HT-29 (cell line): ENCODE data around the gene IL1RL2. TPM values are rescaled to one million over a fixed set of nuclear protein-coding genes. Genes with fewer than 3 reads are reported as not detected.

Source experiments
- DNase-seq: peaks from one replicate; pipeline ENCODE4 v3.0.0-alpha.2; 2015; ENCODE audit warnings: low spot score
- total RNA-seq: library from RNA; depleted of rRNA; stranded (reverse); fragments of >200 nt; shearing (Covaris generic); gene quantifications from 2 replicates; pipeline ENCODE4 v1.2.3, GENCODE V29; 2014; rRNA removed

The IL1RL2 gene
- total RNA-seq, 1 experiment from 2014 or later, result 2.4 TPM

DNA sequence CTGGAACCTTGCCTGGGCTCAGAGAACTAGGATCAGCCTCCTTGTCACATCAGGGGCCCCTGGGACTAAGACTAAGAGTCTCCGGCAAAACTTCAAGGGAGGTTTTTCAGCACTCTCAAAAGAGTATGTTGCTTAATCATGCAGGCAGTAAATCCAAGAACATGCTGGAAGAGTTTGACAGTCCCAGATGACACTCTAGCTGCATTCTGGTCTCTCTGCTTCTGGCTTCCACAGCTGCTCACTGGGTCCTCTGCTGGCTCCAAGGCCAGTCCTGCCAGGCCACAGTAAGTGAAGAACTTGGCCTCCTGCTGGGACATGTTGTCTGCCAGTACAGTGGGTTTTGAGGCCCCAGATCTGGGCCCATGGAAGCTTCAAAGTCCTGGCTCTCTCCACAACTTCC, 79.4 kb downstream of the IL1RL2 start:
- no peak for DNase-seq

DNA sequence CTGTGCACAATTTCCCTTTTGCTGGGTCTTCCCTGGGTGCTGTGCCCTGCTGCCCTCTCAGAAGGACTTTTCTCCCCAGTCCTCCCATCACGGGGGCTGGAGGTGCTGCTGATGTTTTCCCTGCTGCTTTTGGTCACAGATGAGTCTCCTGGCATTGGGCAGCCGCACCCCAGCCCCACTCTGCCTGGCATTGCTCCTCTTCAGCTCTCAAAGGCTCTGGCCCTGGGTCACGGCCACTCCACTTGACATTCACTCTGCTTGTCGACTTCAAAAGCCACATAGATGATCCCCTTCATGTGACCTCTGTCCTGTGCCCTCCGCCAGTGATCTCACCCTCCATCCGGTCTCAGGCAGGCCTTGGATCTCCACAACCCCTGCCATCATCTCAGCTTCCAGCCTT, 81.0 kb downstream of the IL1RL2 start:
- no peak for DNase-seq

DNA sequence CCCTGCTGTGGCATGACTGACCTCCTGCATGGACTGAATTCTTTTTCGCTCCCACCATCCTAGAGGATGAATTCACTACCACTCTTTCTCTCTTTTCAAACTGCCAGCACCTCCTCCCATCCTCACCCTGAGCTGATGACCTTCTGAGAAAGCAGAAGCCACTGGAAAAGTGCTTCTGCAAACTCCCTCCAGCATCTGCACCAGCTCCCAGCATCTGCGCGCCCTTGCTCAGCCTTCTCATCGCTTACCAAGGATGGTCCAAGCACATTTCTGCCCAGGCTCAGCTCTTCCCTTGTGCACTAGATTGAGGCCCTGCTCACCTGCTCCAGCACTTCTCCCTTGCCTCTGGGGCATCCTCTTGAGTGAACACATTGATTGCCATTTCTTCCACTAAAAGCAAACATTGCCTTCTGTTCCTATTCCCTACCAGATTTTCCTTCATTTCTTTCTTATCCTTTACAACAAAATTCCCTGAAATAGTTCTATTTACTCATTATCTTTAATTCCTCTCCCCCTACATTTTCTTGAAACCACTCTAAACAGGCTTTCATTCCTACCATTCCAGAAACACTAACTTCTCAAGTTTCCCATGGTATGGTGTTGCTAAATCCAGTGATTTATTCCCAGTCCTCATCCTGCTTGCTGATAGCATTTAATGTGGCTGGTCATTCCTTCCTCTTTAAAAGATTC, 81.8 kb downstream of the IL1RL2 start:
- no peak for DNase-seq

DNA sequence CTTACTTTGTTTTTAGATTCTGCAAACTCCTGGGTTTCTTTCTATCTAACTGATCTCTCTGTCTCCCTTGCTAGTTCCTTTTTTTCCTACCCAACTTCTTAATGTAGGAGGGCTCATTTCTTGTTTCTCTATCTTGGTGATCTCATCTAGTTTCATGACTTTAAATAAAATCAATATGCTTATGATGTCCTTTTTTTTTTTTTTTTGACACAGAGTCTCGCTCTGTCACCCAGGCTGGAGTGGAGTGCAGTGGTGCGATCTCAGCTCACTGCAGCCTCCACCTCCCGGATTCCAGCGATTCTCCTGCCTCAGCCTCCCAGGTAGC, 82.3 kb downstream of the IL1RL2 start:
- DNase-seq, result no peak

DNA sequence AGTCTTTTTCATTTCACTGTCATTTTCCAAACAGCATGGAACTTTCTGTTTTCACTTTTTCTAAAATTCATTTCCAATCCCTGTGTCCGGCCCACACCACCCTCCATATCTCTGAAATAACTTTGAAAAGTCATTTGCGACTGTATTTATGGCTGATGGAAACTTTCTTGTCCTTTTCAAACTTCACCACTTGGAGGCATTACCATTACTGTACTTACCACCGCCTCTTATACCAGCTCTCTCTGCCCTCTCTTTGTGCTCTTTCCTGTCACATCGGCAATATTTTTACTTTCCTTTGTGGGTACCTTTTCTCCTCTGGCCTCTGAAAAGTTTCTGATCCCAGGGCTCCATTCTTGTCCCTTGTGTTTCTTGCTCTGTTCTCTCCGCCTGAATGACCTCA, 85.0 kb downstream of the IL1RL2 start:
- DNase-seq, result no peak

DNA sequence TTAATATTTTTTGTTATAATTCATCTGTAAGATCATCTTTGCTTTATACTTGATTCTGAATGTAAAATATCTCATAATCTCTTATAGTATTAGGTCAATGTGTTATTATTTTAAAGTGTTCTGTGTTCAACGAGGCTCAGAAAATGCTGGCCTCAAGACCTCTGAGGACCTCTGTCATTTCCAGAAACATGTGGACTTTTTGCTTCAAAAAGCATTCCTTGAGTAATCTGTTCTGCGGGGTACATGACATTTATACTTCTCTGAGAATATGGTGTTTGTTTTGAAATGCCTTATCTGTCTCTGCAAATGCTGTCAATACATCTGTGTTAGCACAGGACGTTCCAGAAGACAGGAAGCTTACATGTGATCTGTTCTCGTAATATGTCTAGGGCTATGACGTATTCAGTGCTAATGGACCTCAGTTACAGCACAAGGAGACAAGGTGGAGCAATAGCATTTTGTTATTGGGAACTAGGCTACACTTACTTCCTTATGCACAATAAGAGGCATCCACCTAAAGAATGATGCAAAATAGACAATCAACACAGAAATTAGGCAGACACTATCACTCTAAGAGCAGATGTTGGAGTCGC, 86.9 kb downstream of the IL1RL2 start:
- DNase-seq, result no peak

DNA sequence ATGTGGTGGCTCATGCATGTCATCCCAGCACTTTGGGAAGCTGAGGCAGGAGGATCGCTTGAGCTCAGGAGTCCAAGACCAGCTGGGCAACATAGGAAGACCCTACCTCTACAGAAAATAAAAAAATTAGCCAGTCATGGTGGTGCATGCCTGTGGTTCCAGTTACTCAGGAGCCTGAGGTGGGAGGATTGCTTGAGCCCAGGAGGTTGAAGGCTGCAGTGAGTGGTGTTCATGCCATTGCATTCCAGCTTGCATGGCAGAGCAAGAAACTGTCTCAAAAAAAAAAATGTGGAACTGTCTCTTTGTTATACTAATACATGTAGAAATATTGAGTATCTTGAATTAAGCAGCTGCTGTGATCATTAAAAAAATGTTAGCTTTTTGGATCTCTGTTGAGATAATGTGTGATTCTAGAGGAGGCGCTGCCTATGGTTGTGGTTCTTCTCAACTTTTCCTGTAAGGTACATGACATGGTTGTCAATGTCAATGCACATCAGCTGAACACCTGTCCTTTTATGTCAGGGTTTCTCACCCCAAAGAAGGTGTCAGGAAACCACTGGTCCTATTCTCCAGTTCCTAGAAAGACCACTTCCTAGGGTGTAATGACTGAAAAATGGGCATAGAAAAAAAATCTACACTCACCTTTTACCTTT, 89.9 kb downstream of the IL1RL2 start:
- DNase-seq, result no peak

DNA sequence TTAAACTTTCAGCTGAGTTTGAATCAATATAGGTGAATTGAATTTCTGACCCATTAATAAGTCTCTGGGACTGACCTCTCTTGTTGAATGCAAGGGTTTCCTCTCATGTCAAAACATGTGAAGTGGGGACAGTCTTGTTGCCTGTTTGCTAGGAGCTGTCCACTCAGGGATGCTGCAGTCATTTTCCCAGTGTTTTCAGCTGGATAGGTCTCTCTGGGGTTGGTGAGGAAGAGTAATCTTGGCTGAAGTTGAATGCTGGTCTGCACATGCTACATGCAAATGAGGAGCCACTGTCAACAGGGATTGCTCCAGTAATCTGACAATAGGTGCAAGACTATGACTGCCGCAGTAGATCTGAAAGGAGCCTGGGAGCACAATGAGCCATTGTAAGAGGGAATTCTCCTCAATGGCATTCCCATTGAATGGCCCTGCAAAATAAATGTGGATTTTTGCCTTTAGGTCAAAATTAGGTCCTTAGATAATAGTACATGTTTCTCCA, 90.4 kb downstream of the IL1RL2 start:
- DNase-seq, result no peak

DNA sequence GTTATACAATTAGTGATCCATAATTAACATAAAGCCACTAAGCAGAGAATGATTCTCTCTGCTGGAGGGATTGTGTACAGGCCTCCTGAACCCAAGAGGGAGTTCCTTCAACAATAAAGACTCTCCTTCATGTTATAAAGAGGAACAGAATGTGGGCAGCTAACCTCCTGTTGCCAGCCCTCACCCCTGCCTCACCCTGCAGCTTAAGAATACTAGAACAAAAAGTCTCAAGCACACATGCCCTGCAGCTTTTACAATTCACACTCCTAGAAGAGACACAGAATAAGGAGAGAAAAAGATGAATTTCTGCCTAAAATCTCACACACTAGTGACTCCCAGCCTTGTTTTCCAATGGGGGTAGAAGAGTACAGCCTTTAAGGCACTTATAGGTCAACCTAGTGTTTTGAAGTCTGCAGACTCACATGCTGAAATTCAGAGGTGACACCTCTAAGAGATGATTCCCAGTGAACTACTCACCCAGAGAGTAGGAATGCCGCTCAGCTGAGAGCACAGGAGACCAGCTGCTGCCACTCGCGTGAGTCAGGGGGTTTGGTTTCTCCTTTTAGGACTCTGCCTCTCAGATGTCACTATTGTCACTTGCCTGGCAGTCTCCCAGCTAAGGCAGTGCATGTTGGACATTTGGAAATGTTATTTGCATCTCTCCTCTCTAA, 92.0 kb downstream of the IL1RL2 start:
- no peak for DNase-seq

DNA sequence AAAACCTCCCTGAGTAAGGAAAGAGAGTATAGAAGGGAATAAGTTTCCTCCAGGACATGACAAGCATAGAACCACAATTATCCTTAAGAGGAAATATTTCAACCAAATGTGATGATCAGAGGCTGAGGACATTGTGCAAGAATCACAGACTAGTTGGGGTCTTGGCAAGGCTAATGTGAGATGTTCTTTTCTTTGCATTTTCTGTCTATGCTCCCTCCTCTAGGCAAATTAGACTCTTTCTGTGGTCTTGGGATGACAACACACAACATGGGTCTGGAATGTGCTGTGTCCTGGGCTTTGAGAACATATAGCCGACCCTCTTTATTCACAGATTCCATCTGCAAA, 92.5 kb downstream of the IL1RL2 start:
- no peak for DNase-seq

DNA sequence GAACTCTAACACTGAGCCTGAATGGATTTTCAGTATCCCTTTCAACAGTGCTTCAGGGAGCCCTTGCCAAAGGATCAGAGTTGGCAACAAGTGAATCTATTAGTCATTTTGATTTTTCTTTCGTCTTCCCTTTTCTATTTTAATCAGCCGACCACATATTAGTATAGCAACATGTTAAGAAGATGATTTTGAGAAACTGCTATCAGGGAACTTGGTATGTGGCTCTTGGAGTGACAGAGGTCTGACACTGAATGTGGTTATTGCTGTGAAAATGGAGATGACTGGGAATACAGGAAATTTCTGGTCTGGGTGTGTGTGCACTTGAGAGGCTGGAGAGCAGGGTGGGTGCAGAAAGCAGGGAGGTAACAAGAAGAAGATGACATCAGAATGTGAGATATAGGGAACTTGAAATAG, 95.9 kb downstream of the IL1RL2 start:
- DNase-seq, result no peak

DNA sequence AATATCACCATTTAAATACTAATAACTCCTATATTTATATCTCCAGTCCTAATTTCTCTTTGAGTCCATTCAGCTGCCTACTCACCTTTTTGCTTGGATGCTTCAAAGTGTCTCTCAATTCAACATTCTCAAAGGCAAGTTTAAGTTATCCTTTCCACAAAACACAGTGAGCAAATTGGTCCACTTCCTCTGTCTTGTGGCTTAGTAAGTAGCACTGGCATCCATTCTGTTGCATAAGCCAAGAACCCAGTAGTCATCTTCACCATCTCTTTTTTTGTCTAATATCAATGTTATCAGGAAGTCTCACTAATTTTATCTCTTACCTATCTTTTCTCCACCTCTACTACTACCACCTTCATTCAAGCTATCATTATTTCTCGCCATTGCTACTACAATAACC, 97.2 kb downstream of the IL1RL2 start:
- no peak for DNase-seq

DNA sequence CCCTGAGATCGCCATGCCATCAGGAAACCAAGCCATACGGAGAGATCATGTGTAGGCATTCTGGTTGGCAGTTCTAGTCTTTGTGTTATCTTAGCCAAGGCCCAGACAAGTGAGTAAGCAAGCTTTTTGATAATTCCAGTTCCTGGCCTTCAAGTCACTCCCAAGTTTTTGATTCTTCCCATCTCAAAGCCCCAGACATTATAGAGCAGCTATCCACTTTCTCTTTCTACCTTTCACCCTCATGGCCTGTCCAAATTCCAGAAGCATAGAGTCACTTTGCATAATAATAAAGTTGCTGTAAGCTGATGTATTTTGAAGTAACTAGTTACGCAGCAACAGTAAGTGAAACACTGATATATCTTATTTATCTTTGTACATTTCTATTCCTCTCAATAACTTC, 97.8 kb downstream of the IL1RL2 start:
- DNase-seq, result no peak

DNA sequence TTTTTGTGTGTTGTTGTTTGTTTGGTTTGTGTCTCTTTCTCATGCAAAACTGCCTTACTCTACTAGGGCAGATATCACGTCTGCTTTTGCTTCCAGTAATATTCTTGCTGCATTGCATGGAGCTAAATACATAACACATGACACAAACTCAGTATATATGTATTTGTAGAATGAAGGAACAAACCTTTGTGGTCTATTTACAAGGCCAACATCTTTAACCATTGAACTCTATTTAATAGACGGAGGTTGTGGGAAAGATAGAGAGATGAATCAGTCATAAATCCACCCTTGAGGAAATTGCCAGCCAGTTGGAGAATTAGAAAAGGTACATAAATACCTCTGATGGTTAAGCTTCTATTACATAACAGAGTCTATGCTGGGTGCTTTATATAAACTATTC, 98.5 kb downstream of the IL1RL2 start:
- no peak for DNase-seq

DNA sequence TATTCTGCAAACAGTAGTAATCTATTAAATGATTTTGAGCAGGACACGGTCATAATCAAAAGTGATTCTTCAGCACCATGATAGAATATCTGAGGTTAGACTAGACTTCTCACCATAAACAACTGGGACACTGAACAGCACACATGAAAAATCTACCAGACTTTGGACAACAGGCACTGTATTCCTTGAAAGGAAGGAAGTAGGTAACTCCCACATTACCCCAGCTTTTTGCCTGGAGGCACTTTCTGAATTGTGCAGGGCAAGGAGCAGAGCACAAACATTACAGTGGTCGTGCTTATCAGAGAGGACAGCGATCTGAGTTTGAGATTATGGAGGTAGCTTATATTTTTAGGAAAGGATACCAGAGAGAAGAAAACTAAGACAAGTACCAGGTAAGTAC, 99.2 kb downstream of the IL1RL2 start:
- DNase-seq, result no peak

DNA sequence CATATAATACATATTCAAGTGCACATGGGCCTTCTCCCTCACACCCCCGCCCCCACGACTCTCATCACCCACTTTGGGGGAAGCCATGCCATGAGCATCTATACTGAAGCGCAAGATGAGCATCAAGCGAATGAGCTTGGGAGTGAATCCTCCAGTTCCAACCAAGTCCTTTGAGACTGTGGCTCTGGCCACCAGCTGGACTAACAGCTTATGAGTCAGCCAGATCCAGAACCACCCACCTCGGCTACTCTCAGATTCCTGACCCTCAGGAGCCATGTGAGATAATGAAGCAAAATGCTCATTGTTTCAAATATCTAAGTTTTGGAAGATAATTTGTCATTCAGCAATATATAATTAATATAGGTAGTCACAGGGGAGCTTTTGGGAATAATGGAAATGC, 102.3 kb downstream of the IL1RL2 start:
- peak; percentile 21 for DNase-seq

Other genes starting within 250 kb of the IL1RL2 start
- gene IL1R2, start 195.1 kb upstream of the IL1RL2 start, total RNA-seq, result 3.9 and 6.6 TPM in 2 replicates
- 0.31 and 0.61 TPM in 2 replicates for gene IL1R1, start 44.3 kb upstream of the IL1RL2 start, total RNA-seq
- not detected in 2 replicates for gene IL1RL1, start 124.5 kb downstream of the IL1RL2 start, total RNA-seq
- 0.05 TPM in 1 of 2 replicates, not detected in the other for gene IL18R1, start 168.8 kb downstream of the IL1RL2 start, total RNA-seq
- gene IL18RAP, start 236.1 kb downstream of the IL1RL2 start, total RNA-seq, result not detected in 2 replicates